ENCODE measurements around the gene TFEB. TPM values are rescaled to one million over a fixed set of nuclear protein-coding genes. Genes with fewer than 3 reads are reported as not detected.

The TFEB gene
- total RNA-seq, 1 donor from 2014 or later, result 17.9 TPM

DNA sequence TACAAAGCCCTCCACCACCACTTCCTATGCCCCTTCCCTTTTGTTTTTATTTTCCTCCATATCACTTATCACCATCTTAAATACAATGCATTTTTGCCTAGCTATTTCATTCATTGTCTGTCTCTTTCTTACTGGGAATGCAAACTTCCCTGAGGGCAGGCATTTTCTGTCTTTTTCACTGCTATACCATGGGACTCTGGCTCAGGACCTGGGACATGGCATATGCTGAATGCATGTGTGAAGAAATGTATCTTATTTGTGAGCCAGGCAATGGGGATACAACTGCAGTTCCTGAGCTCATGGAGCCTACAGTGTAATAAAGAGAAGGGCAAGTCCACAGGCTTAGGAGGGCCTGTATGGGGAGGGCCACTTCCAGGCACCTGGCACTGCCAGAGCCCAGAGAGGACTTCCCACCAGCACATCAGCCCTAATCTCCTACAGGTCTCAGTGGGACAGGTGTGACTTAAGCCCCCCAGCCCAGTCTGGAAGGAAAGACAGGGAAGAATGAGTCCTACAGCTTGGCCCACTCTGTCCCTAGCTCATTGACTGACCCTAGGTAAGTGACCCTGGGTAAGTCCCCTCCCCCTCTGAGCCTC is 43.2 kb downstream of the TFEB start:
- no peak for DNase-seq (ENCODE audit: low spot score)

DNA sequence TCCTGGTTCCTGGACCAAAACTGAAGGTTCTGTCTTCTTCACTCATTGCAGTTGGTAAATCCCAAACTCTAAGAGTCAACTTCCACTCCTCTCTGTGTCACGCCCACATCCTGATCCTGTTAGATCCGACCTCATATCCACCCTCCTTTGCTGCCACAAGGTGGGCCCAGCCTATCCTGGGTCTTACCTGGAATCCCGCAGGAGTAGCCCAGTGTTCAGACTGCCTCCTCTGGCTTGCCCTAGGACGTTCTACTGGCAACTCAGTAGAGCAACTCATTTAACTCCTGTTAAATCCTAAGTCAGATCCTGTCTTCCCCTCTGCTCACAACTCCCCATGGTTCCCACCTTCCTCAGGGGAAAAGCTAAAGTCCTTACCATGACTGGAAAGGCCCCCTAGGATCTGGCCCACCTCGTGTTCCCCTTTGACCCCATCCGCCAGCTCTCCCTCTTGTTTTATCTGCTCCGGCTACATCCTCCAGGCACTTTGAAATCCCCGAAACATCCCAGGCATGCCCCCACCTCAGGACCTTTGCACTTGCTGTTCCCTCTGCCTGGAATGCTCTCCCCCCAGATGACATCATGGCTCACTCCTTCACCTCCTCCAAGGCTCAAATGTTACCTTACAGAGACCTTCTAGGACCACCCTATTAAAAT is 43.9 kb downstream of the TFEB start:
- DNase-seq (ENCODE audit: low spot score), result no peak

DNA sequence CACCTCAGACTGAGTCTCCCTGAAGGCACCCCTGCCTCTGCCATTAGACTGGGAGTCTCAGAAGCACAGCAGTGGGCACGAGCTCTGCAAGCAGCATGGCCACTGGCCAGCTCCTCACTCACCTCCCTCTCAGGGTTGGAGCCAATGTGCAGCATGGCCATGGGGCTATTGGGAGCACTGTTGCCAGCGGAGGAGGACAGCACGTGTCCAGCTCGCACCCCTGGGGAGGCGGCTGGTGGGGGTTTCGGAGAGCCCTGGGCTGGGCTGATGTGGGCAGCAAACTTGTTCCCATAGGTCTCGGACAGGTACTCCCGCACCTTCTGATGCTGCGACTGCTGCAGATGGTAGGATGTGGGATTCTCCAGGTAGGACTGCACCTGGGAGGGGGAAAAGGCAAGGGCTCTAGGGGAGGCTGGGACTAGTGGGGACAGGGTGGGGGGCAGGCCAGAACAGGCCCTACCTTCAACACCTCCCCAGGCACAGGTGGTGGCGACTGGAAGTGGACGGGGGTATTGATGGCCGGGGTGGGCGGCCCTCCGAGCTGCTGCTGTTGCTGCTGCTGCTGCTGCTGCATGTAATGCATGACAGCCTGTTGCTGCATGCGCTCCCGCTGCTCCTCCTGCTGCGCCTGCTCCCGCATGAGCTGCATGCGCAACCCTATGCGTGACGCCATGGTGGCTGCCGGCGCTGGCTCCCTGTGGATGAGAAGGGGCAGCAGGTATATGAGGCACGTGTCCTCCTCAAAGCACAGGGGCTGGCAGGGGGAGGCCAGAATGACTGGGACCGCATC is 44.7 kb downstream of the TFEB start:
- DNase-seq (ENCODE audit: low spot score), result no peak

DNA sequence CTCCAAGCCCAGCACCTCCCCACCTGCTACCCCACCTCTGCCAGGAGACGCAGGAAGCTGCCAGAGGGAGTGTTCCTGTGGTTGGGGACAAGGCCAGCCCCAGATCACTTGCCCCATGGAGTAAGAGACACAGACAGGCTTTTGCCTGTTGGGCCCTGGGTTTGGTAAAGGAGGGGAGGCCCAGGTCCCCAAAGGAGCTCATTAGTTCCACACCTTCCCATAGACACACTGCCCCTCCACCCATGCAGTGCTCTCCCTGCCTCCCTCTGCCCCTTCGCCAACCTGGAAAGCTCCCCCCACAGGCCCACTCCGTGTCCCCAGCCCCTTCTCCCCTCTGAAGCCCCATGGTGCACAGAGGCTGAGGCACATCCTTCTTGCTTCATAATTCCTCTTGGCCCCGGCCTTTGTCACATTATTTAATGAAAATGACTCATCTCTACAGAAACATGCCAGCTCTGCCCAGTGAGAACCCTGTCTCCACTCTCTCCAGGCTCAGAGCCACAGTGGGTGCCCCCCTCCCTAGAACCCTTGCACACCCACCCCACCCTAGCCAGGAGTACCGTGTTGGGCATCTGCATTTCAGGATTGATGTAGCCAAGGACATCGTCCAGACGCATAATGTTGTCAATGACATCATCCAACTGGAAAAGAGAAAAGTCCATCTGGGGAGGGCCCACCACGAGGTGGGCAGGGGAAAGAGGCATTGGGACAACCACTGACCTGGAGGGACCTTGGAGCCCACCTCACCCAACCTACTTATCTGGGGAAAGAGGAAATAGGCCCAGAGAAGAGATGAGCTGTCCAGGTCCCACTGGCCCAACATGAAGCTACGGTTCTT is 46.0 kb downstream of the TFEB start:
- peak; percentile 78 for DNase-seq (ENCODE audit: low spot score)

DNA sequence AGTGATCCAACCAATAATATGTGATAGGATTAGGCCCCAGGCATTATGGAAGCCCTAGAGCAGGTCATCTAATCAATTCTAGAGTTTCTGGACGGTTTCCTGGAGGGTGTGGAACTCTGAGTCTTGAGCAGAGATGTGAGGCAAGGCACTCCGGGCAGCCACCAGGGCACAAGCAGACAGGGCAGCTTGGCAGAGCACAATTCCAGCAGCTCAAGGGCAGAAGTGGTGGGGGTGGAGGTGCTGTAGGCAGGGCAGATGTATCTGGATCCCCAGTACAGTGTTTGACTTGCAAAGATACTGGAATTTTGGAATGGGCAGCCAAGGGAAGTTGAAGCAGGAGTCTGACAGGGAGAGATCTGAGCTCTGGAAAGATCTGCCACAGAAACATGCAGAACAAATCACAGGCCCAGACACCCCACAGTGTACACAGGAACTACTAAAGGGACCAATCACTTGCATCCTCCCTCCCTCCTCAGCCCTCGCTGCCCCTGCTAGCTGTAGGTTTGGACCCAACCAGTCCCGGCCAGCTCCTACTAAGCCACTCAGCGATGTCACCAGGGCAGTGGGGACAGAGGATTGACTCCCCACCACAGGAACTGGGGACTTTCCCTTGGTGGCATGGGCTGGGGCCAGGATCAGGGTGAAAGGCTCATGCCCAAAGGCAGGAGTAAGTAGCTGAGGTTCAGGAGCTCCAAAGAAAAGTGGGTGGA is 47.0 kb downstream of the TFEB start:
- DNase-seq (ENCODE audit: low spot score), result peak; percentile 78

DNA sequence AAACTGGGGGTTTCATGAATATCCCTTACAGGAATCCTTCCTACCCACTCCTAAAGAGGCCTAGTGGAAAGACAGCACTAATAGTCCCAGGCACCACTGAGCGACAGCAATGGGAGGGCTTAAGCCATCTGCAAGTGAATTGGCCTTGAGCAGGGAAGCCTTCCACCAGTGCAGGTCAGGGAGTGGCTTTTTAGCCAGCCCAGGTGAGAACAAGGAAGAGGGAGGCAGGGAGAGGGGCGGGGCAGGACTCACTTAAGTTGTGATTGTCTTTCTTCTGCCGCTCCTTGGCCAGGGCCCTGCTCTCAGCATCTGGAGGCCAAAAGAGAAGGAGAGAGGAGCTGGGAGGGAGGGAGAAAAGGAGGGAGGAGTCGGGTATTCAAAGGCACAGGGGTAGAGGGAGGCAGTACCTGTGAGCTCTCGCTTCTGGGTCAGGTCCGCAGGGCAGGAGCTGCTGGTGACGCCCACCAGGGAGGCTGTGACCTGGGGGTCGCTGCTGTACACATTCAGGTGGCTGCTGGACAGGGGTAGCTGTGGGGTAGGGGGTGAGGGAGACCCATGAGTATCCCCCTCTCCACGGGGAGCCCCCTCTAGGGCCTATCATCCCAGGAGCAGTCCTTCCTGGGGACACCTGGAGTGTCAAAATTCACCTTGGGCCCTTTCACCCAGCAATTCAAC is 47.8 kb downstream of the TFEB start:
- no peak for DNase-seq (ENCODE audit: low spot score)

DNA sequence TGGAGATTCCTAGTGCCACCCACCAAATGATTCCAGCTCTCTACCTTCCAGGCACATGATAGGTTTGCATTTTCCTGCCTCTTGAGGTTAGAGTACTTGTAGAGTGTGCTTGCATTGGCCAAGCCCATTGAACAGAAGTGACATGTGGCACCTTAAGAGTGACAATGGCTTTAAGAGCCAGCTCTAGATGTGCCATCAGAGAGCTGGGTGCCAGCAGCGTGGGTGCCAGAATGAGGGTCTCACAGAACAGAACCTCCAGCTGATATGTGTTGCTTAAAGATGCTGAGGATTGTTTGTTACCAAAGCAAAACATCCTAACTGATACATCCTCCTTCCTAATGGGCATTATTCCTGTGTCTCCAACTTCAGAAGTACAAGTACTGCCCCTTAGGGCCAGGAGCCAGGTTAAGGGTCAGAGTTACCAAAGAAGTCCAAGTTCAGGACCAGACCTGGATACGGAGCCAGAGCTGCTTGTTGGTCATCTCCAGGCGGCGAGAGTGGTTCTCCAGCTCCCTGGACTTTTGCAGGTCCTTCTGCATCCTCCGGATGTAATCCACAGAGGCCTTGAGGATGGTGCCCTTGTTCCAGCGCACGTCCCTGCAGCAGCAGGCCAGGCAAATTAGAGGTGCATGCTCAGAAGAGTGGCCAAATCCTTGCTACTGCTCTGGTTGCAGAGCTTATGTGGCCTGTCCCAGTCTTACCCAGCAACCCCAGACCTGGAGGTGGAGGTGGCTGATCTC is 49.6 kb downstream of the TFEB start:
- no peak for DNase-seq (ENCODE audit: low spot score)

DNA sequence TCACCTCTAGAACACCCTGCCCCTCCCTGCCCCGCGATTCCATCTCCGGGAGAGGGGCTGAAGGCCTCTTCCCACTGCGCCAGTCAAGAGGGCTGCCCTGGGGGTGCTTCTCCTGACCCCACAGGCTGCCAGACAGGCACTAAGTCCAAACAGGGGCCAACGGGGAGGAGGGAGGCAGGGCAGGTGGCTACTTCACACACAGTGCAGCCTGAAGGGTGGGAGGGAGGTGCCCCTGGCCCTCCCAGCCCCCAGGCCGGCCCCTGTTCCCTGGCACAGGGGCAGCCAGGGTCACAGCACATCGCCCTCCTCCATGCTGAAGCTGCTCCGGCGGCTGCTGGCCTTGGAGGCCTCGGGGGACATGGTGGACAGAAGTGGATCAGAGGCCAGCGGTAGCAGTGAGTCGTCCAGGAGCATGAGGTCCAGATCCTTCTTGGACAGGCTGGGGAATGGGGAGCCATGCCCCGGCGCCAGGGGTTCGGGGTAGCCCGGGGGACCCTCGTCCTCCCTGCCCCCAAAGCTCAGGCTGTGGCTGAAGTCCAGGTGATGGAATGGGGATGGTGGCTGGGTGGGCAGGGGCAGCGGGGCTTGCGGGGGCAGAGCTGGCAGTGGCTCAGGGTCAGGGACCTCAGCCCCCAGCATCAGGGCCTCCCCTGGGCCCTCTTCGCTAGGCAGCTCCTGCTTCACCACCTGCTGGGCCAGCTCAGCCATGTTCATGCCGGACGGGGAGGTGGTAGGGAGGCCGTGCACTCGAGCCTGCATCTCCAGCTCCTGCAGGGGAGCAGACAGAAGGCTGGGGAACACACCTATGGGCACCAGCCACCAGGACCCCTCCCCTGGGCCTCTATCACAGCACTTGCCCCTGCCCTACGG is 50.9 kb downstream of the TFEB start:
- no peak for DNase-seq (ENCODE audit: low spot score)

DNA sequence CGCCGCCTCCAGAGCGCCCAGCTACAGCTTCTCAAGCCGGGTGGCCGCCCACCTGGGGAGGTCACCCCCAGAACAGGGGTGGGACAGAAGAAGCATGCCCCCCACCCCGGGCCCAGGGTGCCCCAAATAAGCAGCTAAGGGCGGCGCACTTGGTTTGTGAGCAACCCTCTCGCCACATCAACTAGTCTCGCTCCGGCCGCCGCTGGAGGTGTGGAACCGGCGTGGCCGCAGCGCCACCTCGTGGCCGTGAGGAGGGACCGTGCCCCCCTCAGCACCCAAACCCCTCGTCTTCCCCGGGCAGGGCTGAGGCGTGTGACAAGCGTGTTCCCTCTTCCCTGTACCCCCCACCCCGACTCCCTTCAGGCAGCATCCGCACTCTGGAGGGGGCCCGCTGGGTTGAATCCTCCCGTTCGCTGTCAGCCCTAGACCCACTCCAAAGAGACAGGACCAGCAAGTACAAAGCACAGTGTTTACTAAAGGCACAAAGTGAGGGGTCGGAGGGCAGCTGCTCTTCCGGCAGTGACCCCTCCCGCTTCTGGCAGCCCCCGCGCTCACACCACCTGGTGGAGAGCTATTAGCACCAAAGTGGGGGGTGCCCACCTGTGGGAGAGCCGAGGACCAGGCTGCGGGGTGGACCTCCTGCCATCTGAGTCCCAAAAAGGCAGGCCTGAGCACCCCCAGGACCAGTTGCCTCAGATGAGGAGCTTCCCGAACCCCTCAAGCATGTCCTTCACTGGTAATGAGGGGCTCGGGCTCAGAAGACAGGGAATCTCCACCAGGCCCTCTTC is 51.7 kb downstream of the TFEB start:
- DNase-seq (ENCODE audit: low spot score), result peak; percentile 96

DNA sequence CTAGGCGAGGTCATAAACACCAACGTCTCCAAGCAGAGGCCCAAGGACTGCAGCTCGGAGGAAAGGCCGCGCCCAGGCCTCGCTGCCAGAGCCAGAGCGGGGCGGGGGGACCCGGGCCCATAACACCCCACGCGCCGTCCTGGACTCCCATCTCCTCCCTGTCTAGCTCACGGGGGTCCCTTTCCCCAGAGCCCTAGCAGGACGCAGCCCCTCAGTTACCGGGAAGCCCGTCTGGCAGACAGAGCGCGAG is 52.2 kb downstream of the TFEB start:
- no peak for DNase-seq (ENCODE audit: low spot score)

DNA sequence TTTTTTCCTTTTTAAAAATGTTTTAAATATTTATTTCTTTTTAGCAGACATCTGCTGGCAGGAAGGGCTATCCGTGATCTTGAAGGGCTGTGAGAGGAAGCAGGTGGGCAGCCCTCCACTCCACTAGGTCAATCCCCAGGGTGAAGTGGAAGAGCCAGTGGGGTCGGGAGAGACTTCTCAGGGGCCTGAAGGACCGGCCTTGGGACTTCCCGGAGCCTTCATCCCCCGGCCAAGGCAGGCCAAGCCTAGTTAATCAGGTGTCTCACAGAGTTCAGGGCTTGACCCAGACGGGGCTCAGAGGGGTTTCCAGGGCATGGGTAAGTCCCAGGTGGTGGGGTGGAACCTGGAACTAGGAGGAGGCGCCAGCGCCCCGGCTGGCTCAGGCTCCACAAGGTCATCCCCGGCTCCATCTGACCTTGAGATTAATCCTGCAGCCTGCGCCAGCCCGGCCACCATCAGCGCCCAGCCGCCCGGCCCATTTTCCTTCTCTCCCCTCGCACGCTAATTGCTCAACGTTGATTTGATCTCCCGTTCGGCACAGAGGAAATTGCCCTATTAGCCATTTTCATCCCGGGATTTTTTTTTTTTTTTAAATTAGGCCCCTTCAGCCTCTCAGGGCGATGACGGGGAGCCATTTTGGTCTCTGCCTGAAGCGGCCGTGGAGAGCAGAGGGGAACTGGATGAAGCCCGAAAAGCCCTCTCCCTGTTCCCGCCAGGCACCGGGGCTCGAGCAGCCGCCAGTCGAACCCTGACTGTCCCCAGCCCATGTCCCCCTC is 52.7 kb downstream of the TFEB start:
- DNase-seq (ENCODE audit: low spot score), result no peak

DNA sequence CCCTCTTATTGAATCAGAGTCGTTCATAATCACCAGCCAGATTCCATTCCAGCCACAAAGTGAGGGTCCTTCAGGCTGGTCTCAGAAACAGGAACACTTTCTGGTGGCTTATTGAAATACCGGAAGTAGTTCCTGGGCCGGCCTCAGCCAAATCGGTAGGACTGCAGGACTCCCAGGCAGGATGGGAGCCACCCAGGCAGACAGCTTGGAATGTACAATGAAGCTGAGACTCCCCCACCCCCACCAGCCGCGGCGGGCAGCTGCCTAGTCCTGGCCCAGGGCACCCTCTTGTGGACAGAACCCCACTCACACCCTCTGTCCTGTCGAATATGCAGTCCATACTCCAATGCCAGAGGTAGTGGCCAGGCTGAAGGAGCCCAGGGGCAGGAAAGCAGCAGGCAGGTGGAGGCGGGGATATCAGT is 53.3 kb downstream of the TFEB start:
- no peak for DNase-seq (ENCODE audit: low spot score)

DNA sequence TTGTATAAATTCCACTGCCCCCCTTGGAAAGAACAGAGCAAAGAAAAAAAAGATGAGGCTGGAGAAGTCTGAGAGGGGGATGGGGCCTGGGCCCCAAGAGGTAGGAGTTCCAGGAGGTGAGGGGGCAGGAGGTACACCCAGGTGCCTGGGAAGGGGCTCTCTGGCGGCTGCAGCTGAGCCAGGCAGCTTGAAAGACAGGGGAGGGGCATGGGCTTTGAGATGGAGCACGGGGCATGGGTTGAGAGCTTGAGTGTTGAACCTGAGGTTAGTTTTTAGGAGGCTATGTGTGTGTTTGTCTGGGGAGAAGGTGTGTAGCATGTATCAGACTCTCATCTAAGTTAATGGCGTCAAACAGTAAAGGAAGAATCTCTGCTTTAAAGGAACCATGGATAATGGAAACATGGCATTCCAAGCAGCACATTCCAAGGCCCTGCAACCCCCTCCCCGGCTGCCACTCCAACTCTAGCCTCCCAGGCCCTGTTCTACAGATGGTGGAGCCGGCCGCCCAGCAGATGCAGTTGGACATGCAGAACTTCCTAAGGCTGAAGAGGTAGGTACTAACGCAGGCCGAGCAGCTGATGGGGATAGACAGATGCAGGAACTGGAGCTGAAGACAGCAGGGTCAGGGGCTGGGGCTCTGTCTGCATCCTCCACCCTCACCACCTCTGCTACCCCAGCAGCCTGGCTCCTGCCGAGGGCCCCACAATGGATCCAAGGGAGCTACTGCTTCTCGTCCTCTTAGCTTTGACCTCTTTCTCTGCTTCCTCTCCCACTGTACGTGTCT is 55.0 kb downstream of the TFEB start:
- DNase-seq (ENCODE audit: low spot score), result no peak

DNA sequence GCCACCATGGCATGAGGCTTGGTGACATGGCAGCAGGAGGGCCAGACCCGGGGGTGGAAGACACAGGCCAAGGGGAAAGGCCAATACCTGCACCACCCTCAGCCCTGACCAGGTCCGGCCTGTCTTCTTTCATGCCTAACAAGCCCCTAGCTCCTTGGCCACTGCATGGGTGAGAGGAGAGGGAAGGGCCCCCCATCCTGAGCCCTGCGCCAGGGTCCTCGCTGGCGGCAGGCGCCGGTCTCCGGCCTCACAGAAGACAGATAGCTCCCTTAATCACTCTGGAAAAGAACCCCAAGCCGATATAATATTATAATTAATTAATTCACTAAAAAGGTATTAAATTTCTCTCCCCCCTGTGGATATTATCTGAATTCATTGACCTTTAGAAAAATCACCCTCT is 55.7 kb downstream of the TFEB start:
- no peak for DNase-seq (ENCODE audit: low spot score)

DNA sequence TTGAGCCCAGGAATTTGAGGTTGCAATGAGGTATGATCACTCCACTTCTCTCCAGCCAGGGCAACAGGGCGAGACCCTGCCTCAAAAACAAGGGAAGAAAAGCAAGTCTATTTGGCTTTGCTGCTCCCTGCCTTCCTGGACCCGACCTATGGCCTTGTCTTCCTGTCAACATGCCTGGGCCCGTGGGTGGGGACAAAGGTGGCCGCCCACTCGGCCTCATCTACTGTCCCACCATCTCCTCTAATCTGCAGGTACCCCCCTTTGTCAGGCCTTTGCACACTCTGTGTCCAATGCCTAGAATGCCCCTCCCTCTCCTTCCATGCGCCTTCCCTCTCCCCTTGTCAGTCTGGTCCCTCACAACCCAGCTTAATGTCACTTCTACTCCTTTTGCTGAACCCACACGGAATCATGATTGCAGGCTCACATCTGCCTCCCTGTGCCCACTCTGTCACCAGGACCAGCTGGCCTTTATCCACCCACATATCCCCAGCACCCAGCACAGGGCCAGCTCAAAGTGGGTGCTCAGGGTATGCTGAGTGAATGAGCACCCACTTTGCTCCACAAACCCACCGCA is 56.8 kb downstream of the TFEB start:
- DNase-seq (ENCODE audit: low spot score), result no peak
